Fibroblast of peridontal ligament (primary cell): ENCODE results near the gene HSD17B4.
"Not testable (repeated sequence)": the region's sequence is repeated elsewhere in the genome, so short reads cannot be mapped to it uniquely, and the experiment has no call there.

Experiments
- DNase-seq: peaks from one replicate; pipeline ENCODE4 v3.0.0-alpha.2; 2010; ENCODE audit errors: extremely low read depth

Gene HSD17B4

DNA sequence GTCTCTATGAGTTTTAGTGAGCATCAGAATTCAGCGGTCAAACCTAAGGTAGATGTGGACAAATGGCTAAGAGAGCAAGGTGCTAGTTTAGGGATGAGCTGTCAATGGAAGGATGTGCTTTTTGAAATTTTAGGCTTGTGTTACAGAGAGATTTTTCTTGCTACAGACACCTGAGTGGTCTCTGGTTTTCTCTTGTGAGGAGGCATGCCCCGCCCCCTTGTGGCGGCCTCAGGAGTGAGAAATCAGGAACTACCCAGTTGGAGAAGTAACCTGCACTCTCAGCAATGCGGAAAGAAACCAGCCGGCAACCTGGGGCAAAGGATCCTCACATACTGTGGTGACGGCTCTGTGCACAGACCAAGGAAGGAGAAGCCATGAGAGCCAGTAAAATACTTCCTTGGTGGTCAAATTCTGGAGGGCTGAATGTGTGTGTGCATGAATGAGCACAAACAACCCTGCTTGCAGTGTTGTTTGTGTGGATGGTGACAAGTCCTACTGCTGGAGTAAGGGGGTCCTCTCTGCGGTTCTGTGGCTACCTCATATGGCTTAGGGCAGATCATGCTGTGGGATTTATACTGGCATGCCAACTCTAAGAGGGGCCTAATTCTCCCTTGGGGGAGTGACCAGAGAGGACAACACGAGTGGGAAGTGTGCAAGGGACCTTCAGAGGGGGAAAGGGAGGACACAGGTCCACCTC, 16.7 kb upstream of the HSD17B4 start:
- DNase-seq: peak; percentile 49

DNA sequence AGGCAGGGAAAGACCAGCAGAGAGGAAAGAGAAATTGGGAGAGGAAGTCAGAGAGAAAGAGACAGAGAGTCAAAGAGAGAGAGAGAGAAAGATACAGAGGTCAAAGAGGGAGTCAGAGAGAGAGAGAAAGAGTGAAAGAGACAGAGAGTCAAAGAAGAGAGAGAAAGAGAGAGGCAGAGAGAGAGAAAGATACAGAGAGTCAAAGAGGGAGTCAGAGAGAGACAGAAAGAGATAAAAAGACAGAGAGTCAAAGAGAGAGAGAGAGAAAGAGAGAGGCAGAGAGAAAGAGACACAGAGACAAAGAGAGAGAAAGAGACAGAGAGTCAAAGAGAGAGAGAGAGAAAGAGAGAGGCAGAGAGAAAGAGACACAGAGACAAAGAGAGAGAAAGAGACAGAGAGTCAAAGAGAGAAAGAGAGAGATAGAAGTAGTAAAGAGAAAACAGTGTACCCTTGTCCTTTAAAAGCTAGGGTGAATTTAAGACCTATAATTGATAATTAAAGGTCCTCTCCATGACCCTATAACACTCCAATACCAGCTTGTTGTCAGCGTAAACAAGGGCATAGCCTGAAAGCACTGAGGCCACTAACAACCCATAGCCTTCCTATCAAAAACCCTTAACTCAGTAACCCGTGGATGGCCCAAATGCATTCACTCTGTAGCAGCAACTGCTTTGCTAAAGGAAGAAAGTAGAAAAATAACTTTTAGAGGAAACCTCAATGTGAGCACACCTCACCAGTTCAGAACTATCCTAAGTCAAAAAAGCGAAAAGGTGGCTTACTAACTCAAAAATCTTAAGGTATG, 14.3 kb upstream of the HSD17B4 start:
- DNase-seq: not testable (repeated sequence)

DNA sequence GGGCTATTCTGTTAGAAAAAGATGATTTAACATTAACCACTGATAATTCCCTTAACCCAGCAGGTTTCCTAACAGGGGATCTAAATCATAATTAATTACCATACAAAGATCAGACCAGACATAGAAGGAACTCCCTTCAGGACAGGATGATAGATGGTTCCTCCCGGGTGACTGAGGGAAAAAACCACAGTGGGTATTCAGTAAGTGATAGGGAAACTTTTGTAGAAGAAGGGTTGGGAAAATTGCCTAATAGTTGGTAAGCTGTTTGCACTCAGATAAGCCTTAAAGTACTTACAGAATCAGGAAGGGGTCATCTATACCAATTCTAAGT, 13.7 kb upstream of the HSD17B4 start:
- not testable (repeated sequence) for DNase-seq

- no peak for DNase-seq
Measured at GRCh38 chr5:119439140-119439631, 13.1 kb upstream of the HSD17B4 start.

- not testable (repeated sequence) for DNase-seq
Measured at GRCh38 chr5:119439632-119440031, 12.7 kb upstream of the HSD17B4 start.

GRCh38 chr5:119444643-119445042, 7.7 kb upstream of the HSD17B4 start:
- DNase-seq: not testable (repeated sequence)

GRCh38 chr5:119445544-119445943, 6.8 kb upstream of the HSD17B4 start:
- DNase-seq: no peak

DNA sequence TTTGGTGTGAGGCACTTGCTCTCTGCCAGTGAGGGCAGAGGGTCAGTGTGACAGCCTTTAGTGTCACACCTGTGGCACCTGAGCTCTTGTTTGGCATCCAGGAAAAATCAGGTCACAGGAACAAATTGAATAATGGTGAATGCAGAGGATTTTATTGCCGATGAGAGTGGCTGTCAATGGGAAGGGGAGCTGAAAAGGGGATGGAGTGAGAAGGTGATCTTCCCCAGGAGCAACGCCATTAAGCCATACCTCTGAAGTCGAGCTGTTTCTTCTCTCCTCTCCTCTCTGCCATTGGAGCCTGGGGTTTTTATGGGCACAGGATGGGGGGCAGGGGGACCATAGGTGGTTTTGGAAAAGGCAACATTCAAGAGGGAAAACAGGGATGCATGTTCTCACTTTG, 2.4 kb upstream of the HSD17B4 start:
- no peak for DNase-seq

DNA sequence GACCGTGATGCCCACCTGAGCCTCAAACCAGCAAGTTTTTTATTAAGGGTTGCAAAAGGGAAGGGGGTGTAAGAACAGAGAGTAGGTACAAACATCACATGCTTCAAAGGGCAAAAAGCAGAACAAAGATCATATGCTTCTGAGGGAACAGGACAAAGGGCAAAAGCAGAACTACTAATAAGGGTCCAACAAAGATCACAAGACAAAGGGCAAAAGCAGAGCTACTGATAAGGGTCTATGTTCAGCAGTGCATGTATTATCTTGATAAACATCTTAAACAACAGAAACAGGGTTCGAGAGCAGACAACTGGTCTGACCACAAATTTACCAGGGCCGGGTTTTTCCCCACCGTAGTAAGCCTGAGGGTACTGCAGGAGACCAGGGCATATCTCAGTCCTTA, 1.7 kb upstream of the HSD17B4 start:
- DNase-seq: not testable (repeated sequence)

GRCh38 chr5:119451561-119451960, 736 bp upstream of the HSD17B4 start:
- no peak for DNase-seq

DNA sequence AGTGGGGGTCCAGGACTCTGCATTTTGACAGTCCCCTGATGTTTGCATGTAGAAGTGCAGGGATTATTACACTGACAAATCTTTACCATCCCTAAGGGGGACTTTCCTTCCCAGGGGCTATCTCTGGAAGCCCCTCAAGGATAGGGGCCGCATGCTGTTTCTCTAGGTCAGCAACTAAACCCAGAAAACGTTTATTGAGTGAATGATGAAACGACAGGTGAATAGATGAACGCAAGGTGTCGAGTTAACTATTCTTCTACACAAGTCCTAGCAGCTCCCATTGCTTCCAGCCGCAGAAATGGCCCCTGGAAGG, 281 bp upstream of the HSD17B4 start:
- no peak for DNase-seq

GRCh38 chr5:119453040-119453373, 710 bp downstream of the HSD17B4 start:
- DNase-seq: peak; percentile 54

GRCh38 chr5:119454171-119454570, 1.9 kb downstream of the HSD17B4 start:
- DNase-seq: no peak

DNA sequence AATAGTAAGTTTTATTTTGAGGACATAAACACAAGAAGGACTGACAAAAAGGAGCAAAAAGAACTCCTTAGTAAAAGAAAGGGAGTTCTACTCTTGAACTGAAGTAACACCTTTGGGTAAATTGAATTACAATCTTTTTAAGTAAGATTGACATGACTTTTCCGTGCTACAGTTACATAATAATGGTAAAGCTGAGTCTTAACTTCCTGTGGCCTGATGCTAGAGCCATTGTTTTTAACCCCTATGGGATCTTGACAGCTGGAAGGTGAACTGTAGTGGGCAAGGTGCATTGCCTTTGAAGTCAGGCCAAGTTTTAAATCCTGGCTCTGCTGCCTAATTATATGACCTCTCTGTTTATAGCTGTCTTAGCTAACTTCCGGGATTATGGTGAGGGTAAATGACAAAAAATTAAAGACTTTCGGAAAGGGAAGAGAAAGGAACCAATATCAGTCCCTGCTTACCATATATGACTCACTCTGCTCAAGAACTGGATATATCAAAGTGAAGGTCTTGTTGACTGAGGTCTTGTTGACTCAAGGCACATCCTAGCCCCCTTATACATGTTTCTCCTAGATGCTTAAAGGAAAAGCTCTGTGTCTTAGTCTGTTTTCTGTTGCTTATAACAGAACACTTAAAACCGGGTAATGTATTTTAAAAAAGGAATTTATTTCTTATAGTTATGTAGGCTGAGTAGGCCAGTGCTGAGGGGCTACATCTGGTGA, 6.8 kb downstream of the HSD17B4 start:
- no peak for DNase-seq

DNA sequence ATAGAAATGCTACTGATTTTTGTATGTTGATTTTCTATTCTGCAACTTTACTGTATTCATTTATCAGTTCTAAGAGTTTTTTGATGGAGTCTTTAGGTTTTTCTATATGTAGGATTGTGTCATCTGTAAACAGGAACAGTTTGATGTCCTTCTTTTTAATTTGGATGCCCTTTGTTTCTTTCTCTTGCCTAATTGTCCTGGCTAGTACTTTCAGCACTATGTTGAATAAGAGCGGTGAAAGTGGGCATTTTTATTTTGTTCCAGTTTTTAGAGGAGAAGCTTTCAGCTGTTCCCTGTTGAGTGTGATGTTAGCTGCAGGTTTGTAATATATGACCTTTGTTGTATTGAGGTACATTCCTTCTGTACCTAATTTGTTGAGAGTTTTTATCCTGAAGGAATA, 13.3 kb downstream of the HSD17B4 start:
- DNase-seq: no peak

DNA sequence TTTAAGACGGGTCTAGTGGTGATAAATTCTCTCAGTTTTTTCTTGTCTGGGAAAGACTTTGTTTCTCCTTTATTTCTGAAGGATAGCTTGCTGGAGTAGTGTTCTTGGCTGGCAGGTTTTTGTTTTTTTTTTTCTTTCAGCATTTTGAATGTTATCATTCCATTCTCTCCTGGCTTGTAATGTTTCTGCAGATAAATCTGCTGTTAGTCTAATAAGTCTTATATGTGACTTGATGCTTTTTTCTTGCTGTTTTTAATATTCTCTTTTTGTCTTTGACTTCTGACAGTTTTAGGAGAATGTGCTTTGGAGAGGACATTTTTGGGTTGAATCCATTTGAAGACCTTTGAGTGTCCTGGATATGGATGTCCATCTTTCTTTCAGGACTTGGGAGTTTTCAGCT, 16.0 kb downstream of the HSD17B4 start:
- DNase-seq: no peak

GRCh38 chr5:119470105-119470763, 17.9 kb downstream of the HSD17B4 start:
- DNase-seq: no peak

DNA sequence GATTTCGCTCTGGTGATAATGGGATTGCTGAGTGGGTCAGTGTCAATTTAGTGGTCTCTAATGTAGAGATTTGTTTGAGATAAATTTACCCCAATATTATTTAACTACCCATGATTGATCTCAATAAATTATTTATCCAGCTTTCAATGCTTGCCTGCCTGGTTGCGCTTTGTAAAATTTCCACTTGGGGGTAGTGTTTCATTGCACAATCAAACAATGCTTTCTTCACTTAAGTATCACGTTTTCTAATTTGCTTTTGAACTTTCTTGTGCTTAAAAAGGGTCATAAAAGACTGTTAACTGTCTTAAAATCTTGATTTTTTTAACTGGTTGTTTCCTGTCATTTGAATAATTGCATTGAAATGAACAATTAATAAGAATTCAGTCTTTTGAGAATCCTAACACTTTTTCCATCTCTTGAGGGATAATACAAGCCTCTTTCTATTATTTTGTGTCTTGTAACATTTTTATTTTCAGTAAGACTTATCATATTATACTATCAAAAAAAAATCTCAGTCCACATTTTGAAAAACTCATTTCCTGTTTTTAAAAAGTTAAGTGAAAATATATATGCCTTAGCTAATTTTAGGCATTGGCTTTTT, 18.7 kb downstream of the HSD17B4 start:
- peak; percentile 72 for DNase-seq

DNA sequence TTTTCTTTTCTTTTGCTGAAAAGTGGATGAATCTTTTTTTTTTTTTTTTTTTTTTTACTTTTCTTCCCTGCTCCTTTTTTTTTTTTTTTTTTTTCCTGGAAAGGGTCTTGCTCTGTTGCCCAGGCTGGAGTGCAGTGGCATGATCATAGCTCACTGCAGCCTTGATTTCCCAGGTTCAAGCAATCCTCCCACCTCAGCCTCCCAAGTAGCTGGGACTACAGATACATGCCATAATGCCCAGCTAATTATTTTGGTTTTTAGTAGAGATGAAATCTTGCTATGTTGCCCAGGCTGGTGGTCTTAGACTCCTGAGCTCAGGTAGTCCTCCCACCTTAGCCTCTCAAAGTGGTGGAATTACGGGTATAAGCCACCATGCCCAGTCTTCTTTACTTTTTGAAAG, 20.9 kb downstream of the HSD17B4 start:
- DNase-seq: no peak

GRCh38 chr5:119476341-119476740, 24.0 kb downstream of the HSD17B4 start:
- no peak for DNase-seq

DNA sequence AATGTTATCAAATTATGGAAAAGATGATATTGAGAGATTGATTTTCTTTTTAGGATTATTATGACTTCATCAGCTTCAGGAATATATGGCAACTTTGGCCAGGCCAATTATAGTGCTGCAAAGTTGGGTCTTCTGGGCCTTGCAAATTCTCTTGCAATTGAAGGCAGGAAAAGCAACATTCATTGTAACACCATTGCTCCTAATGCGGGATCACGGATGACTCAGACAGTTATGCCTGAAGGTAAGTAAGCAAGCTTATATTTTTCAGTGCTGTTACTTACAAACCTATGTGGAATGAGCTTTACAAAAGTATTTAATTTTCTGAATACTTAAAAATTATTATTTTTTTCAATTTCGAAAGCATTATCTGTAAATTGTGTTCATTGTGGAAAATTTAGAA, 26.5 kb downstream of the HSD17B4 start:
- no peak for DNase-seq

- not testable (repeated sequence) for DNase-seq
Measured at GRCh38 chr5:119480629-119481028, 28.3 kb downstream of the HSD17B4 start.
